ENCODE data around the gene ADISSP. TPM values are rescaled to one million over a fixed set of nuclear protein-coding genes. Genes with fewer than 3 reads are reported as not detected.

ADISSP gene
- total RNA-seq, 8 experiments from 2014 or later = 18.1 to 60.6 (median 35.5) TPM

DNA sequence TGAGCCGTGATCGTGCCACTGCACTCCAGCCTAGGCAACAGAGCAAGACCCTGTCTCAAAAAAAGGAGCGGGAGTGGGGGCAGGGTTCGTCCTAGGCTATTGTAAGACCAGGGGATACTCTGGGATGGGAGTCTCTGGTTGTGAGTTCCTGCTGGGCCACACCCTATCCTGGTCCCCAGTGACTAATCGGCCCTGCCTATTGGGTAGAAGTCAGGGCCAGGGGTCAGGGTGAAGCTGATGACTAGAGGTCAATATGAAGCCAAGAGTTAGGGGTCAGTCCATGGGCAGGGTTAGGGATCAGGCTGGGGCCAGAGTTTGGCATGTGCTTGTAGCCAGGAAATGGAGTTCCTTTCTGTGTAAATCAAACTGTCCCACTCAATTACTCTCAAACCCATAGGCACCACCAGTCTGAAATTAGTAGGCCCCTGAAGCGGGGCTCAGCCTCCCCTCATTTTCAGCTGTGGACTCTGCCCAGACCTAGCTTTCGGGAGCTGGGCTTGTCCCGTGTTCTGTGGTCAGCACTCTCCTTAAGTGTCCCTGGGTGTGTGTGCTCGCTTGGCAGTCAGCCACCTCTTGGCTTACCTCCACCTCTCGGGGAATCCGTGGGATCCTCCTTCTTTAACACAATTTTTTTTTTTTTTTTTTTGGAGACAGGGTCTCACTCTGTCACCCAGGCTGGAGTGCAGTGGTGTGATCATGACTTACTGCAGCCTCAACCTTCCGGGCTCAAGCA lies 33.3 kb downstream of the ADISSP start:
- in situ Hi-C loops (cut with MboI; ENCODE audit: low pct_unique_long_range_greater_than_20kb in 2 of 9, low sequenced_read_pairs in 9 of 9, unreplicated experiment in 9 of 9) = no loop called here
- H3K27ac ChIP-seq = no peak overlapping the region
- H3K4me1 ChIP-seq (replicated peaks in 1 of 2) = peaks cover 0 to 28% of the 10 kb centered on the region in 2 donors
- 10 to 100% (median 84%) methylated on average over 1 to 11 of the region's 12 CpGs; no CpG with 5 or more reads in 3 of the 10 experiments for WGBS, 10 experiments
- no peak overlapping the region for H3K4me3 ChIP-seq
- ATAC-seq (replicated peaks in 6 of 8) = peak in 2 of 8 experiments; percentile 7 to 22

DNA sequence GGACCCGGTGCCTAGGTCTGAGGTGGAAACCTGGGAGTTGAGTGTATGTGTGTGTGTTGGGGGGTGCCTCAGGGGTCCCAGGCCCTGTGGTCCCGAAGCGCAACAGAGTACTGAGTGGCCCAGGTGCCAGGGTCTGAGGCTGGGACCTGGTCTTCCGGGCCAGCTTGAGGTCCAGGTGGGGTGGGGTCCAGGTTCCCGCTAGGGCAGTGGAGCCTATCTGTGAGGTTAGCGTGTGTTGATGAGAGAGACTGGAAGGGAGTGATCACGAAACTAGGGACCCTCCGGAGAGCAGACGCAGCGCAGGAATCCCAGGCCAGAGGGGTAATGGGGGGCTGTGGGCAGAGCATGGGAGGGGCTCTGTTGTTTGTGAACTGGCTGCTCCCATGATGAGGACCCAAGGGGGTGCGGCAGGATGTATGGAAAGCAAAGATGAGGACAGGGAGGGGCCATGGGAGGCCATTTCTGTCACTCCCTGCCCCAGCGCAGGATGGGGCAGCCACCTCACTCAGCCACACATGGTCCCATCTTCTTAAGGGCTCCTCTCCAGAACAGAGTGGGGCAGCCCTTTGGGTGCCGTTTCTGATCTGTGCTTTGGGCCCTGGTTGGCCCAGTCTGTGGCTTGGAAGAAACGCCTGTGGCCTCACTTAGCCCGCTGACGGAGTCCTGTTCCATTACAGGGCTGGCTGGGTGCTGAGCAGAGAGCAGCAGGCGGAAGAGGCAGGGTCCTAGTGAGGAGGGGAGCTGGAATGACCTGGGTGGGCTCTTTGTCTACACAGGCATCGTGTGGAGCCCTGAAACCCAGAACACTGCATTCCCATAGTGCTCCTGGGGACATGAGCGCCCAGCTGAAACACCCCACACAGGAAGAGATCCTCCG lies 34.2 kb downstream of the ADISSP start:
- Histone ChIP-seq H3K27ac (no peak overlapping the region), H3K4me3 (no peak overlapping the region), H3K4me1 (replicated peaks in 1 of 2) (peaks cover 0 to 24% of the 10 kb centered on the region in 2 donors)
- peak in 2 of 8 experiments; percentile 14 to 15 for ATAC-seq (replicated peaks in 6 of 8)
- in situ Hi-C loops (cut with MboI; ENCODE audit: low pct_unique_long_range_greater_than_20kb in 2 of 9, low sequenced_read_pairs in 9 of 9, unreplicated experiment in 9 of 9) = no loop called here
- WGBS, 10 experiments = 0 to 100% (median 87%) methylated on average over 1 to 11 of the region's 20 CpGs; no CpG with 5 or more reads in 5 of the 10 experiments

DNA sequence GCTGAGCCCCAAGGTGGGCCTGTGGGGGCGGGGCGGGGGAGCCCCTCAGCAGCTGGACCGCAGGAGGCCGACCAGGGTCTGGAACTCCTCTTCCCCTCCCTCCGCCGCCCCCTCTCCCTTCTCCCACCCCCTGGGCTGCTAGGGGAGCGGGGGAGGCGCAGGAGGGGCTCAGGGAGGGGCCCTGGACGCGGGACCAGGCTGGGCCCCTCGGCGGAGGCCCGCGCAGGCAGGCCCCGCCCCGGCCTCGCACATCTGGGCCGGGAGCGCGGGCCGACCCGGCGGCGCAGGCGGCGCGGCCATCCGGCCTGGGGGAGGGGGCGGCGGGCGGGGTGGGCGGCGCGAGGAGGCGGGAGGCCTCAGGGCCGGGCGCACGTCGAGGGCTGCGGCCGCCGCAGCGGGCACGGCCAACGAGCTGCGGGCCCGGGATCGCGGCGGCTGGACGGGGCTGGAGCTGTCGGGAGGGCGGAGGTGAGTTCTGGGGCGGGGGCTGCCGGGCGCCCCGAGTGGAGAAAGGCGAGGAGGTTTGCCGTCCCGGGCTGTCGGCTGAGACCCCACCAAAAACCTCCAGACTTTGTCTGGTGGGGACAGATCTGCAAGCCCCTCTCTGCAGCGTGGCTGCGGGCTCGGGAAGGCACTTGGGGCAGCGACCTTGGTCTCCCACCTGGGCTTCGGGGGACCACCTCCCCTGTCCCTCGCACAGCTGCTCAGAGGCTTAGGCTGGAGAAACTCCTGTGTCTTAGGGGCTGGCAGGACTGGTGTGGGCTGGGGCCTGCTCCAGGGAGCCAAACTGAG lies 35.0 kb downstream of the ADISSP start, which contains the start of gene HSPA12B:
Gene HSPA12B (plus strand): TSS at position 359 of the 792 bp plus-strand sequence. CDS start 5,990 bp downstream, outside the sequence.
- Histone ChIP-seq H3K4me1 (replicated peaks in 1 of 2) (peaks cover 4 to 21% of the 10 kb centered on the region in 2 donors), H3K27ac (no peak within 1 kb of the TSS), H3K4me3 (no peak within 1 kb of the TSS)
- in situ Hi-C loops (cut with MboI; ENCODE audit: low pct_unique_long_range_greater_than_20kb in 2 of 9, low sequenced_read_pairs in 9 of 9, unreplicated experiment in 9 of 9) = no loop called here
- ATAC-seq (replicated peaks in 6 of 8) = peak; percentile 8 to 86 (median 70)
- WGBS, 10 experiments = no CpG with 5 or more reads among the region's 67 CpGs

DNA sequence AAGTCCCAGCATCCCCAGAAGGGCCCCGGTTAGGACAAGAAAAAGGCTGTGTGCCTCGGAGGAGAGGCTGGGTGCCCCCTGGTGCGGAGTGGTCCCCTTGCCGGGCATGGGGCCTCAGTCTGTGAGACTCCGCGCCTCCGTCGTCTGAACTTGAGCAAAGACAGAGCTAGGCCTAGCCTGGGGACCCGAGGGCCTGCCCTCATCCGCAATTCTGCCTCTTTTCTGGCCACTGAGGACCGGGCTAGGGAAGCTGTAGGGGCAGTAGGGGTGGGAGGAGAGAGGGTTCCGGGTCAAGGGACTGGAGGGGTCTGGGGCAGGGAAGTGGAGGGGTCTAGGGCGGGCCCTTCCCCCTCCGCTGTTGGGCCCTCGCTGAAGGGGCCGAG lies 35.6 kb downstream of the ADISSP start:
- peak in 2 of 8 experiments; percentile 3 to 42 for ATAC-seq (replicated peaks in 6 of 8)
- H3K27ac ChIP-seq = no peak overlapping the region

DNA sequence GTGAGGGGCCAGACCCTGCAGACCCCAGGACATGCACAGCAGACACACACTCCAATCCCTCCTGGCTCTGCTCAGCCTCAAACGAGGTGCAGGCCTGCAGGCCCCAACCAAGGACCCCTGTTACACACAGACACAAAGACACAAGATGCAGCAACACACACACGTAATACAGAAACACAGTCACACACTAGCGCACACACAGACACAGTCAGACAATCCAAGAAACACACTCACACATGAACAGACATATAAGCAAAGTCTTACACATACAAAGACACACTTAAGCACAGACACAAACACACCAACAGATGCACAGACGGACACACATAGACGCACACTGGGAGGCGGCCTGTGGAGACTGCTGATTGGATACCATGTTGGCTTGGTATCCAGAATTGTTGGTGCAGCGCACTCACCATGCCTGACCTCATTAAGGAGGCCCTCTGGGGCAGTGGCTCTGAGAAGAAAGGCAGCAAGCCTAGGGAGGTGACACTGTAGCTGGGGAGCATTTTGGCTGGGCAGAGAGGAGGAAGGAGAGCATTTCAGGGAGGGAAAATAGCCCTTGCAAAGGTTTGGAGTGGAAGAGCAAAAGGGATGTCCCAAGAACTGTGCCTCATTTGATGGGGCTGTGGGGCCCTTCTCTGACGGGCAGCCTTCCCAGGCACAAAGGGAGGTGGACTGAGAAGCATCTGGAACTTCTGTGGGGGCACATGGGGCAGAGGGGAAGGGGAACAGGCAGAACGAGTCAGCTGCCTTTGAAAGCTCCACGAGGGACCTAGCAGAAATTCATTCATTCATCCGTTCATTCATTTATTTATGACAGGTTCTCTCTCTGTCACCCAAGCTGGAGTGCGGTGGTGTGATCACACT lies 36.5 kb downstream of the ADISSP start:
- WGBS, 10 experiments = 20 to 100% (median 89%) methylated on average over 1 to 7 of the region's 12 CpGs; no CpG with 5 or more reads in 4 of the 10 experiments
- Histone ChIP-seq H3K4me3 (no peak overlapping the region), H3K27ac (no peak overlapping the region), H3K4me1 (replicated peaks in 1 of 2) (peaks cover 4 to 18% of the 10 kb centered on the region in 2 donors)
- in situ Hi-C loops (cut with MboI; ENCODE audit: low pct_unique_long_range_greater_than_20kb in 2 of 9, low sequenced_read_pairs in 9 of 9, unreplicated experiment in 9 of 9) = no loop called here
- peak in 2 of 8 experiments; percentile 1 to 12 for ATAC-seq (replicated peaks in 6 of 8)

More for the DNA sequence above, 35.6 kb downstream of the ADISSP start:
- in situ Hi-C loops (cut with MboI; ENCODE audit: low pct_unique_long_range_greater_than_20kb in 2 of 9, low sequenced_read_pairs in 9 of 9, unreplicated experiment in 9 of 9) = no loop called here
- 80% methylated on average over 1 of the region's 16 CpGs; no CpG with 5 or more reads in 9 of the 10 experiments for WGBS, 10 experiments
- no peak overlapping the region for H3K4me3 ChIP-seq
- peaks cover 4 to 21% of the 10 kb centered on the region in 2 donors for H3K4me1 ChIP-seq (replicated peaks in 1 of 2)

DNA sequence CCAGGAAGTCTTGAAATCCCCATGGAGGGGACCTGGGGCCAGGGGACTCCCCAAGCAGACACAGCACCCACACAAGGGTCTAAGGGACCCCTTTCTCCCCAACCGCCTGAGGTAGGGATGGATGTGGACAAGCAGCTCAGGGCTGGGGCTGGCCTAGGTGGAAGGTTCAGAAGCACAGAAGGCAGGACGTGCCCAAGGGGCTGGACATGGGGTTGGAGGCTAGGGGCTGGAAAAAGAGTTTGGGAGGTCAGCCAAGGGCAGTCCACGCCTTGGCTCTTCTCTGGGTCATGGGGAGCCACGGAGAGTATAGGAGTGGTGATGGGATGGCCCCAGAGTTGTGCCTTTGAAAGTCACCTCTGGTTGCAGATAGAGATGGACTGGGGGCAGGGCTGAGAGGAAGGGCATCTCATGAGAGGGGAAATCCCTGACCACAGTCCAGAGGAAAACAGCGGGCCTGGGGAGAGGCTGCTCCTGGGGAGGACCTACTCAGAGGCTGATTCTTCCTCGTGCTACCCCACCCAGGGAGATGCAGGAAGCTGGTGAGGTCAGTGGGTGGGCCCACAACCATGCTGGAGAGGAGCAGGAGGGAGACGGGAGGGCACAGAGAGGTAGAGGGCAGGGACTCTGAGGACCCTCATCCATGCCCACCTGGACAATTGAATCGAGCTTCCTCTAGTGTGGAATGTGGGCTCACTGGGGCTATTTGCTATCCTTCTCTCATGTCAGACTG lies 37.6 kb downstream of the ADISSP start:
- 0 to 100% (median 24%) methylated on average over 1 to 3 of the region's 8 CpGs; no CpG with 5 or more reads in 4 of the 10 experiments for WGBS, 10 experiments
- in situ Hi-C loops (cut with MboI; ENCODE audit: low pct_unique_long_range_greater_than_20kb in 2 of 9, low sequenced_read_pairs in 9 of 9, unreplicated experiment in 9 of 9) = no loop called here
- peaks cover 4 to 17% of the 10 kb centered on the region in 2 donors for H3K4me1 ChIP-seq (replicated peaks in 1 of 2)
- no peak overlapping the region for H3K4me3 ChIP-seq
- ATAC-seq (replicated peaks in 6 of 8) = peak in 2 of 8 experiments; percentile 12 to 13
- H3K27ac ChIP-seq = no peak overlapping the region

DNA sequence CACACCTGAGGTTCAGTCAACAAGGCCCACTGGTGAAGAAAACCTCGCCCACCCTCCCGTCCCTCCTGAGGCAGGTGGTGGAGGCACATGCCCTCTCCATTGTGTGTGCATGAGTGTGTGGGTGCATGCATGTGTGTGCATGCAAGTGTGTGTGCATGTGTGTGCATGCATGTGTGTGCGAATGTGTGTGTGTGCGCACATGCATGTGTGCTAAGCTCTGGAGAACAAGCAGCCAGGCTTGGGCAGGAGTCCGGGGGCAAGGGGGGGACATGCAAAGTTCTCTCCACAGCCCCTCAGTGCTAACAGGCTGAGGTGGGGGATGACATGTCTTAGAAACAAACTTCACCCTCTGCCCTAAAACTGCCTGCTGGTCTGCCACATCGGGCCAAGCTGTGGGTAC lies 38.2 kb downstream of the ADISSP start:
- WGBS, 10 experiments = 60 to 100% (median 85%) methylated on average over 1 to 2 of the region's 6 CpGs; no CpG with 5 or more reads in 6 of the 10 experiments

DNA sequence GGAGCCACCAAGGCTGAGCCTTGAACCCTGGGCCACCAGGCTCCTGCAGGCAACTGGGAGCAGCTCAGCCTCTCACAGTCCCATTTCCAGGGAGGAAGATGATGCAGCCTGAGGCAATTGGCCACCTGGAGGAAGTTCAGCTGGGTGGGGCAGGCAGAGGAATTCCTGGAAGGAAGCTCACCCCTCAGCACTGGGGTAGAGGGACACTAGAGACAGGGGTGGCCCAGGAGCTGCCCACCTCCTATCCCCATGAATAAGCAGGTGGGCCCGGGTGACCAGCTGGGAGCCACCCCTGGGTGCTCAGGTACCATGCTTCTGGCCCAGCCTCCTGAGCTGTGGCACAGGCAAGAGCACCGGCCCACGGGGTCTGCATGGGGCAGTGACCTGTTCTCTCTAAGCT lies 38.7 kb downstream of the ADISSP start:
- 86% methylated on average over 2 of the region's 3 CpGs; no CpG with 5 or more reads in 9 of the 10 experiments for WGBS, 10 experiments
- no peak for ATAC-seq (replicated peaks in 6 of 8)
- in situ Hi-C loops (cut with MboI; ENCODE audit: low pct_unique_long_range_greater_than_20kb in 2 of 9, low sequenced_read_pairs in 9 of 9, unreplicated experiment in 9 of 9) = no loop called here

More for the DNA sequence above, 38.2 kb downstream of the ADISSP start:
- ATAC-seq (replicated peaks in 6 of 8) = no peak
- Histone ChIP-seq H3K27ac (no peak overlapping the region), H3K4me1 (replicated peaks in 1 of 2) (peaks cover 4 to 17% of the 10 kb centered on the region in 2 donors), H3K4me3 (no peak overlapping the region)
- in situ Hi-C loops (cut with MboI; ENCODE audit: low pct_unique_long_range_greater_than_20kb in 2 of 9, low sequenced_read_pairs in 9 of 9, unreplicated experiment in 9 of 9) = no loop called here

DNA sequence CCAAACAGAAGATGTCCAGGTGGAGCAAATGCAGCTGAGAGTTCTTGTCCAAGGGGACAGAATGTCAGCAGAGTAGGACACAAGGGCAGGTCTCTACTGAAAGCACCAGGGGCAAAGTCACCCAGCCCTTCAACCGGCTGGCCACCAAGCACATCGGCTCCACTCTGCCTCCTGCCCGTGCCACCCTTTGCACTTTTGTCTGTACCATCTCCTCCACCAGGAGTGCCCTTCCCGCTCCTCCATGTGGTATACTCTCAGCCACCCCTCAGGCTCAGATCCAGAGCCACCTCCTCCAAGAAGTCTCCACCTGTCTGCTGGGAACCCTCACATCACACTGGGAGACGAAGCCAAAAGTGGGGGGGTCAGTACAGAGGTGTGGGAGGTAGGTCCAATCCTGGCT lies 39.2 kb downstream of the ADISSP start:
- no peak for ATAC-seq (replicated peaks in 6 of 8)
- H3K27ac ChIP-seq = no peak overlapping the region
- in situ Hi-C loops (cut with MboI; ENCODE audit: low pct_unique_long_range_greater_than_20kb in 2 of 9, low sequenced_read_pairs in 9 of 9, unreplicated experiment in 9 of 9) = no loop called here
- no peak overlapping the region for H3K4me3 ChIP-seq
- H3K4me1 ChIP-seq (replicated peaks in 1 of 2) = peaks cover 4 to 17% of the 10 kb centered on the region in 2 donors
- WGBS, 10 experiments = 67 to 80% (median 75%) methylated on average over 1 to 4 of the region's 5 CpGs; no CpG with 5 or more reads in 7 of the 10 experiments

More for the DNA sequence above, 38.7 kb downstream of the ADISSP start:
- H3K27ac ChIP-seq = no peak overlapping the region
- peaks cover 4 to 17% of the 10 kb centered on the region in 2 donors for H3K4me1 ChIP-seq (replicated peaks in 1 of 2)
- no peak overlapping the region for H3K4me3 ChIP-seq

DNA sequence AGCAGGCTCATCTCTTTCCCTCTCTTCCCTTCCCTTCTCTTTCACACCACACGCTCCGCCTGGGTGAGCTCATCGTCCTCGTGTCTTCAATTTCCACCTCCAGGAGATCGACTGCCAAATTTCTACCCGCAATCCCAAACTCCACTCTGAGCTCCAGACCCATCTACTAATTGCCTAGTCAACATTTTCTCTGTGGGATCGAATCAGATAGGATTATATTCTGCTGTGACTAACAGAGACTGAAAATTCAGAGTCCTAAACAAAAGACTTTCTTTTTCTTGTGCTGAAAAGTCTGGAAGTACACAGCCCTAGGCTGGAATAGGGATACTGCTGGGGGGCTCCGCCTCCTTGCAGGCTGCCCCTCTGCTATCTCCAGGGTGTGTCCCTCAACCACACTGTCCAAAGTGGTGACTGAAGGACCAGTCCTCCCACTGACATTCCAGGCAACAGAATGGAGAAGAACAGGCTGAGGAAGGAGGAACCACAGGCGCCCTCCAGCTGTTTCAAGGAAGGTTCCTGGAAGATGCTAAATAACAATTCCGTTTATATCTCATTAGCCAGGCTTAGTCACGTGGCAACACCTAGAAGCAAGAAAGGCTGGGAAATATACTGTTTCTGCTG lies 40.0 kb downstream of the ADISSP start:
- in situ Hi-C loops (cut with MboI; ENCODE audit: low pct_unique_long_range_greater_than_20kb in 2 of 9, low sequenced_read_pairs in 9 of 9, unreplicated experiment in 9 of 9) = no loop called here
- no peak overlapping the region for H3K4me3 ChIP-seq
- no peak overlapping the region for H3K27ac ChIP-seq
- ATAC-seq (replicated peaks in 6 of 8) = peak in 7 of 8 experiments; percentile 20 to 69 (median 42)
- peaks cover 4 to 13% of the 10 kb centered on the region in 2 donors for H3K4me1 ChIP-seq (replicated peaks in 1 of 2)
- 0 to 80% (median 33%) methylated on average over 1 to 10 of the region's 11 CpGs for WGBS, 10 experiments

DNA sequence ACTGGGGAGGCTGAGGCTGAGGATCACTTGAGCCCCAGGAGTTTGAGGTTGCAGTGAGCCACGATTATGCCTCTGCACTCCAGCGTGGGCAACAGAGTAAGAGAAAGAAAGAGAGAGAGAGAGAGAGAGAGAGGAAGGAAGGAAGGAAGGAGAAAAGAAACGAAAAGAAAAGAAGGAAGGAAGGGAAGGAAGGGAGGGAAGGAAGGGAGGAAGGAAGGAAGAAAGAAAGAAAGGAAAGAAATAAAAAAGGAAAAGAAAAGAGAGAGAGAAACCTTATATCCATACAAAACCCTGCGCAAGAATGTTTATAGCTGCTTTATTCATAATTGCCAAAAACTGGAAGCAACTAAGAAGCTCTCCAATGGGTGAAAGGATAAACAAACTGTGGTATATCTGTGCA lies 43.2 kb downstream of the ADISSP start:
- no peak overlapping the region for H3K4me3 ChIP-seq
- H3K4me1 ChIP-seq (replicated peaks in 1 of 2) = peaks cover 0 to 4% of the 10 kb centered on the region in 2 donors
- no peak for ATAC-seq (replicated peaks in 6 of 8)
- no peak overlapping the region for H3K27ac ChIP-seq
- in situ Hi-C loops (cut with MboI; ENCODE audit: low pct_unique_long_range_greater_than_20kb in 2 of 9, low sequenced_read_pairs in 9 of 9, unreplicated experiment in 9 of 9) = no loop called here
- 58 to 100% (median 75%) methylated on average over 1 to 4 of the region's 4 CpGs; no CpG with 5 or more reads in 1 of the 10 experiments for WGBS, 10 experiments
